Activated CD8-positive, alpha-beta T cell treated with anti-CD3 and anti-CD28 coated beads, Interleukin-2, amount 10 ng/mL, durations not matched to agents 7 days and 5 days (primary cell): ENCODE results near the gene DPP9. TPM values are rescaled to one million over a fixed set of nuclear protein-coding genes. Genes with fewer than 3 reads are reported as not detected.
"Not testable (repeated sequence)": the region's sequence is repeated elsewhere in the genome, so short reads cannot be mapped to it uniquely, and the experiment has no call there.

Source experiments
- ATAC-seq: fragments of 150-1000 bp; cut with Tn5 transposase; one replicate; pipeline ENCODE4 v1.10.0; 2021; ENCODE audit warnings: moderate library complexity
- CTCF ChIA-PET: fragments of 350-600 bp; sonication (Branson Sonifier 250); formaldehyde crosslinking; loops from one replicate; lab custom pipeline; 2021; ENCODE audit warnings: antibody characterized with exemption; lab: Charles Lee
- POLR2A ChIA-PET: fragments of 350-600 bp; sonication (Branson Sonifier 250); formaldehyde crosslinking; loops from one replicate; lab custom pipeline; 2021; ENCODE audit warnings: antibody characterized with exemption; lab: Charles Lee
- DNase-seq: peaks from one replicate; pipeline ENCODE4 v3.0.0-alpha.2; 2020
- H3K27ac Mint-ChIP-seq: one replicate; pipeline ENCODE4 v1.8.0; 2021; ENCODE audit warnings: mild to moderate bottlenecking, mixed read lengths
- H3K27me3 Mint-ChIP-seq: one replicate; pipeline ENCODE4 v1.8.0; 2021; ENCODE audit warnings: low read depth, mixed read lengths
- H3K36me3 Mint-ChIP-seq: one replicate; pipeline ENCODE4 v1.8.0; 2021; ENCODE audit warnings: low read depth, mixed read lengths
- H3K4me1 Mint-ChIP-seq: one replicate; pipeline ENCODE4 v1.8.0; 2021; ENCODE audit warnings: low read depth, mixed read lengths
- H3K4me3 Mint-ChIP-seq: one replicate; pipeline ENCODE4 v1.8.0; 2021; ENCODE audit warnings: mild to moderate bottlenecking, mixed read lengths
- H3K9me3 Mint-ChIP-seq: one replicate; pipeline ENCODE4 v1.8.0; 2022; ENCODE audit warnings: mixed read lengths; ENCODE audit not compliant: insufficient read depth
- total RNA-seq, 2 experiments: library from RNA; stranded (reverse); gene quantifications; one replicate each; pipeline ENCODE4 v1.2.3, GENCODE V29; 2021

DPP9 gene
- total RNA-seq, 2 experiments from 2014 or later, result 99.2 to 103 TPM

GRCh38 chr19:4693078-4693350 is 30.6 kb downstream of the DPP9 start:
- H3K27ac Mint-ChIP-seq, result no peak overlapping the region
- H3K27me3 Mint-ChIP-seq, result no peaks in the 10 kb centered on the region
- DNase-seq (no peak), ATAC-seq (no peak)
- CTCF ChIA-PET, result no interaction called here
- H3K4me1 Mint-ChIP-seq, result peaks cover 2% of the 10 kb centered on the region
- H3K36me3 Mint-ChIP-seq, result peaks cover 47% of the 10 kb centered on the region
- H3K4me3 Mint-ChIP-seq, result no peak overlapping the region
- POLR2A ChIA-PET, result no interaction called here
- H3K9me3 Mint-ChIP-seq, result no peaks in the 10 kb centered on the region

GRCh38 chr19:4692251-4693077 is 31.2 kb downstream of the DPP9 start:
- ATAC-seq, result no peak
- Mint-ChIP-seq H3K4me3 (no peak overlapping the region), H3K27me3 (no peaks in the 10 kb centered on the region), H3K36me3 (peaks cover 48% of the 10 kb centered on the region), H3K9me3 (no peaks in the 10 kb centered on the region), H3K4me1 (peaks cover 2% of the 10 kb centered on the region), H3K27ac (no peak overlapping the region)
- DNase-seq, result no peak
- ChIA-PET POLR2A (no interaction called here), CTCF (no interaction called here)

GRCh38 chr19:4691373-4691772 is 32.3 kb downstream of the DPP9 start:
- H3K27me3 Mint-ChIP-seq, result no peaks in the 10 kb centered on the region
- POLR2A ChIA-PET, result no interaction called here
- DNase-seq (no peak), ATAC-seq (no peak)
- H3K9me3 Mint-ChIP-seq, result no peaks in the 10 kb centered on the region
- CTCF ChIA-PET, result no interaction called here
- H3K4me3 Mint-ChIP-seq, result no peak overlapping the region
- no peak overlapping the region for H3K27ac Mint-ChIP-seq
- H3K4me1 Mint-ChIP-seq, result peaks cover 2% of the 10 kb centered on the region
- peaks cover 47% of the 10 kb centered on the region for H3K36me3 Mint-ChIP-seq

- H3K27me3 Mint-ChIP-seq, result no peaks in the 10 kb centered on the region
- H3K36me3 Mint-ChIP-seq, result peaks cover 41% of the 10 kb centered on the region
- no peak for DNase-seq
- no peak for ATAC-seq
- H3K4me1 Mint-ChIP-seq, result peaks cover 2% of the 10 kb centered on the region
- no peak overlapping the region for H3K4me3 Mint-ChIP-seq
- ChIA-PET CTCF (no interaction called here), POLR2A (no interaction called here)
- H3K27ac Mint-ChIP-seq, result no peak overlapping the region
- H3K9me3 Mint-ChIP-seq, result no peaks in the 10 kb centered on the region
Observed at GRCh38 chr19:4690361-4690760, 33.3 kb downstream of the DPP9 start.

GRCh38 chr19:4689403-4689802 is 34.2 kb downstream of the DPP9 start:
- Mint-ChIP-seq H3K27ac (no peak overlapping the region), H3K27me3 (no peaks in the 10 kb centered on the region), H3K36me3 (peaks cover 37% of the 10 kb centered on the region), H3K4me3 (no peak overlapping the region), H3K9me3 (no peaks in the 10 kb centered on the region), H3K4me1 (peaks cover 2% of the 10 kb centered on the region)
- ChIA-PET CTCF (no interaction called here), POLR2A (no interaction called here)
- DNase-seq (no peak), ATAC-seq (no peak)

GRCh38 chr19:4688587-4688986 is 35.1 kb downstream of the DPP9 start:
- DNase-seq (no peak), ATAC-seq (no peak)
- ChIA-PET CTCF (no interaction called here), POLR2A (no interaction called here)
- H3K36me3 Mint-ChIP-seq, result peaks cover 34% of the 10 kb centered on the region
- H3K4me1 Mint-ChIP-seq, result peaks cover 2% of the 10 kb centered on the region
- H3K27ac Mint-ChIP-seq, result no peak overlapping the region
- H3K4me3 Mint-ChIP-seq, result no peak overlapping the region
- no peaks in the 10 kb centered on the region for H3K9me3 Mint-ChIP-seq
- H3K27me3 Mint-ChIP-seq, result no peaks in the 10 kb centered on the region

GRCh38 chr19:4687396-4687795 is 36.2 kb downstream of the DPP9 start:
- H3K4me3 Mint-ChIP-seq, result no peak overlapping the region
- no peaks in the 10 kb centered on the region for H3K9me3 Mint-ChIP-seq
- no peak for ATAC-seq
- peaks cover 29% of the 10 kb centered on the region for H3K36me3 Mint-ChIP-seq
- ChIA-PET POLR2A (no interaction called here), CTCF (no interaction called here)
- no peak overlapping the region for H3K27ac Mint-ChIP-seq
- DNase-seq, result no peak
- no peaks in the 10 kb centered on the region for H3K27me3 Mint-ChIP-seq
- H3K4me1 Mint-ChIP-seq, result peaks cover under 1% of the 10 kb centered on the region

- no peak overlapping the region for H3K27ac Mint-ChIP-seq
- peaks cover 25% of the 10 kb centered on the region for H3K36me3 Mint-ChIP-seq
- H3K4me1 Mint-ChIP-seq, result no peaks in the 10 kb centered on the region
- H3K9me3 Mint-ChIP-seq, result no peaks in the 10 kb centered on the region
- no peaks in the 10 kb centered on the region for H3K27me3 Mint-ChIP-seq
- no peak for DNase-seq
- ATAC-seq, result no peak
- ChIA-PET POLR2A (no interaction called here), CTCF (interaction anchor here (0.7 kb wide), 1 partner anchor 51 kb away, joined by 3 read pairs; no protein-coding TSS in a partner anchor)
- H3K4me3 Mint-ChIP-seq, result no peak overlapping the region
Observed at GRCh38 chr19:4686700-4687099, 36.9 kb downstream of the DPP9 start.

- H3K4me3 Mint-ChIP-seq, result no peak overlapping the region
- H3K27me3 Mint-ChIP-seq, result no peaks in the 10 kb centered on the region
- no peak for DNase-seq
- no peaks in the 10 kb centered on the region for H3K9me3 Mint-ChIP-seq
- ChIA-PET CTCF (no interaction called here), POLR2A (no interaction called here)
- H3K4me1 Mint-ChIP-seq, result no peaks in the 10 kb centered on the region
- peaks cover 21% of the 10 kb centered on the region for H3K36me3 Mint-ChIP-seq
- no peak for ATAC-seq
- no peak overlapping the region for H3K27ac Mint-ChIP-seq
Observed at GRCh38 chr19:4684312-4685095, 39.1 kb downstream of the DPP9 start.

- ChIA-PET CTCF (no interaction called here), POLR2A (no interaction called here)
- H3K4me3 Mint-ChIP-seq, result no peak overlapping the region
- H3K27ac Mint-ChIP-seq, result no peak overlapping the region
- H3K36me3 Mint-ChIP-seq, result peaks cover 23% of the 10 kb centered on the region
- no peak for ATAC-seq
- no peak for DNase-seq
- no peaks in the 10 kb centered on the region for H3K9me3 Mint-ChIP-seq
- H3K27me3 Mint-ChIP-seq, result no peaks in the 10 kb centered on the region
- H3K4me1 Mint-ChIP-seq, result no peaks in the 10 kb centered on the region
Observed at GRCh38 chr19:4682417-4683200, 41.0 kb downstream of the DPP9 start.

GRCh38 chr19:4680021-4680420 is 43.6 kb downstream of the DPP9 start:
- CTCF ChIA-PET, H3K27ac Mint-ChIP-seq, H3K27me3 Mint-ChIP-seq, POLR2A ChIA-PET, ATAC-seq, H3K4me3 Mint-ChIP-seq, H3K9me3 Mint-ChIP-seq, H3K4me1 Mint-ChIP-seq, DNase-seq: not testable (repeated sequence)
- peaks cover 25% of the 10 kb centered on the region for H3K36me3 Mint-ChIP-seq
